HepG2 (cell line): ENCODE results near the gene ARF6. TPM values are rescaled to one million over a fixed set of nuclear protein-coding genes. Genes with fewer than 3 reads are reported as not detected.

Experiments used
- CREBL2 ChIP-seq: sonication (generic); formaldehyde crosslinking; IDR thresholded peaks from 2 replicates; pipeline ENCODE4 v1.8.1; 2023; ENCODE audit warnings: missing genetic modification reagents, mild to moderate bottlenecking, borderline replicate concordance
- MNT ChIP-seq: fragments of 450-650 bp; IDR thresholded peaks from 2 replicates; pipeline ENCODE4 v1.6.1; 2016
- MYC ChIP-seq: sonication (generic); formaldehyde crosslinking; IDR thresholded peaks from 2 replicates; pipeline ENCODE4 v1.9.0; 2021; ENCODE audit warnings: missing genetic modification reagents, borderline replicate concordance
- PATZ1 ChIP-seq: sonication (generic); formaldehyde crosslinking; IDR thresholded peaks from 2 replicates; pipeline ENCODE4 v1.4.0; 2020; ENCODE audit warnings: missing genetic modification reagents
- PREB ChIP-seq: sonication (generic); formaldehyde crosslinking; IDR thresholded peaks from 2 replicates; pipeline ENCODE4 v1.4.0; 2020; ENCODE audit warnings: missing genetic modification reagents
- PTBP1 ChIP-seq: fragments of 200-400 bp; formaldehyde crosslinking; IDR thresholded peaks from 2 replicates; pipeline ENCODE4 v1.6.1; 2018; ENCODE audit warnings: low read length, low read depth; ENCODE audit not compliant: poor library complexity, severe bottlenecking
- STAG1 ChIP-seq: sonication (generic); formaldehyde crosslinking; IDR thresholded peaks from 2 replicates; pipeline ENCODE4 v1.4.0; 2020; ENCODE audit warnings: missing genetic modification reagents
- ZMAT5 ChIP-seq: sonication (generic); formaldehyde crosslinking; IDR thresholded peaks from 2 replicates; pipeline ENCODE4 v1.5.0; 2020; ENCODE audit warnings: mild to moderate bottlenecking, low read depth, missing genetic modification reagents, borderline replicate concordance
- ZNF24 ChIP-seq: fragments of 450-650 bp; IDR thresholded peaks from 2 replicates; pipeline ENCODE4 v1.6.1; 2017; ENCODE audit warnings: antibody characterized with exemption, mild to moderate bottlenecking
- polyA plus RNA-seq, 8 experiments: library from polyadenylated mRNA; depleted of rRNA in 3 of 8; stranded (reverse) in 7 of 8; unstranded in 1 of 8; fragments of >200 nt; fragmentation: Illumina TruSeq in 4 of 8; extraction: Trizol in 4 of 8; gene quantifications; 2 replicates each; pipeline versions ENCODE4 v1.2.1 to v1.2.3, GENCODE V29; 2011 to 2016; ENCODE audit warnings: low read depth in 4 of 8, missing spikeins in 1 of 8, mixed read lengths in 1 of 8; ENCODE audit not compliant: insufficient read depth in 1 of 8
- total RNA-seq, 5 experiments: library from RNA; depleted of rRNA; stranded (reverse); fragments of >200 nt; fragmentation: Illumina TruSeq; extraction: Trizol; gene quantifications; 2 replicates each; pipeline ENCODE4 v1.2.3, GENCODE V29; 2016; ENCODE audit warnings: low read depth in 1 of 5

The ARF6 gene
- total and polyA plus RNA-seq, 2 of the 13 experiments (the other 11 are each of a cell fraction or from before 2014, with no cell fraction given), result 12.7 to 31.9 TPM

- TF ChIP-seq PREB (no peak), MYC (CRISPR knock-in tag) (no peak), MNT (no peak), CREBL2 (no peak), PTBP1 (no peak), ZNF24 (no peak), PATZ1 (no peak), ZMAT5 (CRISPR knock-in tag) (no peak), STAG1 (CRISPR knock-in tag) (no peak)
Observed at GRCh38 chr14:49907186-49907585, 14.3 kb downstream of the ARF6 start (continued).
